ENCODE results near the gene CLMN. TPM values are rescaled to one million over a fixed set of nuclear protein-coding genes. Genes with fewer than 3 reads are reported as not detected.

CLMN gene
- total and polyA plus RNA-seq, 2 experiments from 2014 or later, result 3.2 to 5.7 TPM

GRCh38 chr14:95248432-95248831 is 71.3 kb downstream of the CLMN start:
- no peak overlapping the region for H2AFZ ChIP-seq
- H3F3A ChIP-seq (replicated peaks; ENCODE audit: low read depth), result no peaks in the 10 kb centered on the region
- Mint-ChIP-seq H3K4me1 (peaks cover 35% of the 10 kb centered on the region), H3K27me3 (ENCODE audit: insufficient read depth, low read depth, poor library complexity) (peaks cover 4% of the 10 kb centered on the region), H3K27ac (no peak overlapping the region), H3K9me3 (0 out of 3 replicates have a peak, but pooled peaks cover 3% of the 10 kb centered on the region), H3K36me3 (ENCODE audit: low read depth) (no peaks in the 10 kb centered on the region), H3K4me3 (no peak overlapping the region)
- no peaks in the 10 kb centered on the region for H3K36me3 ChIP-seq (ENCODE audit: insufficient read depth)
- no peak overlapping the region for H3K4me2 ChIP-seq
- H4K20me1 ChIP-seq (replicated peaks; ENCODE audit: insufficient read depth), result no peaks in the 10 kb centered on the region
- no peaks in the 10 kb centered on the region for H3K27me3 ChIP-seq (ENCODE audit: insufficient read depth)
- no peak for ATAC-seq
- H3K9me2 ChIP-seq (ENCODE audit: insufficient read depth), result peaks cover 7% of the 10 kb centered on the region; the same call in 1 of the 2 replicates
- no peak for TF ChIP-seq REST (IDR thresholded peaks at IDR 0.05; ENCODE audit: unreplicated experiment)
- no peak overlapping the region for H3K4me3 ChIP-seq
- no peak for DNase-seq (ENCODE audit: low spot score)
- H3K4me1 ChIP-seq (ENCODE audit: insufficient read depth), result peaks cover 5% of the 10 kb centered on the region
- no peak overlapping the region for H3K27ac ChIP-seq (ENCODE audit: low read depth)
- no peaks in the 10 kb centered on the region for H3K79me2 ChIP-seq (replicated peaks; ENCODE audit: insufficient read depth)

GRCh38 chr14:95246870-95247269 is 72.8 kb downstream of the CLMN start:
- peaks cover 4% of the 10 kb centered on the region for H3K27me3 Mint-ChIP-seq (ENCODE audit: insufficient read depth, low read depth, poor library complexity)
- Histone ChIP-seq H3K9me2 (ENCODE audit: insufficient read depth) (peaks cover 7% of the 10 kb centered on the region; the same call in 1 of the 2 replicates), H3K27ac (ENCODE audit: low read depth) (no peak overlapping the region), H3K4me1 (ENCODE audit: insufficient read depth) (no peaks in the 10 kb centered on the region), H3K79me2 (replicated peaks; ENCODE audit: insufficient read depth) (no peaks in the 10 kb centered on the region), H4K20me1 (replicated peaks; ENCODE audit: insufficient read depth) (no peaks in the 10 kb centered on the region), H3F3A (replicated peaks; ENCODE audit: low read depth) (no peaks in the 10 kb centered on the region), H3K27me3 (ENCODE audit: insufficient read depth) (no peaks in the 10 kb centered on the region), H2AFZ (no peak overlapping the region), H3K4me3 (no peak overlapping the region), H3K4me2 (no peak overlapping the region), H3K36me3 (ENCODE audit: insufficient read depth) (no peaks in the 10 kb centered on the region)
- ATAC-seq (no peak), DNase-seq (ENCODE audit: low spot score) (no peak)
- peaks cover 23% of the 10 kb centered on the region for H3K4me1 Mint-ChIP-seq
- H3K27ac Mint-ChIP-seq, result no peak overlapping the region
- H3K36me3 Mint-ChIP-seq (ENCODE audit: low read depth), result no peaks in the 10 kb centered on the region
- 0 out of 3 replicates have a peak, but pooled peaks cover 3% of the 10 kb centered on the region for H3K9me3 Mint-ChIP-seq
- no peak overlapping the region for H3K4me3 Mint-ChIP-seq
- TF ChIP-seq EZH2phosphoT487 (IDR thresholded peaks at IDR 0.05; ENCODE audit: unreplicated experiment) (no peak), ZNF114 (CRISPR knock-in tag; IDR thresholded peaks at IDR 0.05) (no peak), CTCF (conservative IDR thresholded peaks at IDR 0.05; ENCODE audit: low read depth in 2 of 2) (no peak), EZH2 (IDR thresholded peaks at IDR 0.05; ENCODE audit: low read depth, unreplicated experiment) (no peak), ZNF462 (CRISPR knock-in tag; IDR thresholded peaks at IDR 0.05) (no peak), ZNF331 (CRISPR knock-in tag; IDR thresholded peaks at IDR 0.05; ENCODE audit: low read depth) (no peak), STAT1 (IDR thresholded peaks at IDR 0.05; ENCODE audit: unreplicated experiment) (no peak), CREB1 (CRISPR knock-in tag; IDR thresholded peaks at IDR 0.05; ENCODE audit: low read depth) (no peak), NANOG (IDR thresholded peaks at IDR 0.05; ENCODE audit: borderline replicate concordance) (no peak), JUNB (IDR thresholded peaks at IDR 0.05; ENCODE audit: unreplicated experiment) (no peak), POLR2AphosphoS5 (IDR thresholded peaks at IDR 0.05; ENCODE audit: low read depth) (no peak)
